Vagina (tissue), 2 donors: ENCODE results near the gene CCNT1. TPM values are rescaled to one million over a fixed set of nuclear protein-coding genes. Genes with fewer than 3 reads are reported as not detected.
"Not testable (repeated sequence)": the region's sequence is repeated elsewhere in the genome, so short reads cannot be mapped to it uniquely, and the experiment has no call there.

ENCODE experiments used
- DNase-seq, 2 donors: peaks; one replicate each; pipeline ENCODE4 v3.0.0-alpha.2; 2017; ENCODE audit errors: extremely low spot score in 2 of 2
- H3K27ac ChIP-seq: fragments of 200-600 bp; sonication (generic); one replicate; pipeline ENCODE4 v1.5.1; 2019
- H3K27me3 ChIP-seq: fragments of 200-600 bp; sonication (generic); one replicate; pipeline ENCODE4 v1.5.1; 2019
- H3K36me3 ChIP-seq, 2 donors: fragments of 200-600 bp; sonication (generic); one replicate each; pipeline ENCODE4 v1.5.1; 2017 to 2019
- H3K4me1 ChIP-seq: fragments of 200-600 bp; sonication (generic); one replicate; pipeline ENCODE4 v1.5.1; 2019
- H3K4me3 ChIP-seq, 2 donors: fragments of 200-600 bp; sonication (generic); 1 replicate in 1 of 2; 2 replicates in 1 of 2; pipeline ENCODE4 v1.5.1; 2016 to 2019
- H3K9me3 ChIP-seq: fragments of 200-600 bp; sonication (generic); one replicate; pipeline ENCODE4 v1.5.1; 2019
- POLR2A ChIP-seq, 2 donors: fragments of 450-650 bp; IDR thresholded peaks; one replicate each; pipeline ENCODE4 v1.6.1; 2017; ENCODE audit warnings: antibody characterized with exemption in 2 of 2, mild to moderate bottlenecking in 2 of 2, moderate library complexity in 2 of 2
- POLR2AphosphoS5 ChIP-seq, 2 donors: sonication (generic); formaldehyde crosslinking; IDR thresholded peaks; one replicate each; pipeline ENCODE4 v1.9.0; 2017; ENCODE audit warnings: antibody characterized with exemption in 2 of 2, mild to moderate bottlenecking in 2 of 2, low read depth in 1 of 2; ENCODE audit not compliant: insufficient read depth in 1 of 2
- intact Hi-C: fragments of 100-400 bp; cut with DNase I; formaldehyde crosslinking; loops from one replicate; pipeline ENCODE4 v1.15.1; 2023
- total RNA-seq: library from RNA; depleted of rRNA; stranded (reverse); fragments of >200 nt; gene quantifications from one replicate; pipeline ENCODE4 v1.2.3, GENCODE V29; 2016
- TF ChIP-seq, protein P1 (sequence below), 3 experiments: fragments of 450-650 bp in 2 of 3; fragments of 200-600 bp in 1 of 3; sonication (generic) in 1 of 3; IDR thresholded peaks; one replicate each; pipeline ENCODE4 v1.5.1; 2017 to 2019; ENCODE audit warnings: antibody characterized with exemption in 3 of 3, mild to moderate bottlenecking in 2 of 3, moderate library complexity in 2 of 3

The CCNT1 gene
- total RNA-seq, 1 donor from 2014 or later: 58.4 TPM

DNA sequence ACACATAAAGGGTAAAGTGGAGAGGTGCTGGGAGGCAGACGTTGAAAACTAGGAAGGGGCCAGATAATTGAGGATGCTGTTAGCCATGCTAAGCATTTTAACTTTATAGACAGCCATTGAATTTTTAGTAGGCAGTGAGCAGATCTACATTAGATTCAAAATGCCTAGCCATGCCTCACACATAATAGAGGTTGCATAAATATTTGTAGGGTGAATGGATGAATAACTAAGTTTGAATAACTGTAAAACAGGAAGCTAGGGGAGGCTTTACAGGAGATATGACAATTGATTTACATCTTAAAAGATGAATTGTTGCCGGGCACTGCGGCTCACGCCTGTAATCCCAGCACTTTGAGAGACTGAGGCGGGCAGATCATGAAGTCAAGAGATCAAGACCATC, 12.3 kb upstream of the CCNT1 start:
- no peak overlapping the region for H3K4me3 ChIP-seq
- intact Hi-C loops: no loop called here
- TF ChIP-seq POLR2AphosphoS5 (IDR thresholded peaks at IDR 0.05; ENCODE audit: insufficient read depth in 1 of 2, low read depth in 1 of 2): no peak
- TF ChIP-seq, protein P1, sequence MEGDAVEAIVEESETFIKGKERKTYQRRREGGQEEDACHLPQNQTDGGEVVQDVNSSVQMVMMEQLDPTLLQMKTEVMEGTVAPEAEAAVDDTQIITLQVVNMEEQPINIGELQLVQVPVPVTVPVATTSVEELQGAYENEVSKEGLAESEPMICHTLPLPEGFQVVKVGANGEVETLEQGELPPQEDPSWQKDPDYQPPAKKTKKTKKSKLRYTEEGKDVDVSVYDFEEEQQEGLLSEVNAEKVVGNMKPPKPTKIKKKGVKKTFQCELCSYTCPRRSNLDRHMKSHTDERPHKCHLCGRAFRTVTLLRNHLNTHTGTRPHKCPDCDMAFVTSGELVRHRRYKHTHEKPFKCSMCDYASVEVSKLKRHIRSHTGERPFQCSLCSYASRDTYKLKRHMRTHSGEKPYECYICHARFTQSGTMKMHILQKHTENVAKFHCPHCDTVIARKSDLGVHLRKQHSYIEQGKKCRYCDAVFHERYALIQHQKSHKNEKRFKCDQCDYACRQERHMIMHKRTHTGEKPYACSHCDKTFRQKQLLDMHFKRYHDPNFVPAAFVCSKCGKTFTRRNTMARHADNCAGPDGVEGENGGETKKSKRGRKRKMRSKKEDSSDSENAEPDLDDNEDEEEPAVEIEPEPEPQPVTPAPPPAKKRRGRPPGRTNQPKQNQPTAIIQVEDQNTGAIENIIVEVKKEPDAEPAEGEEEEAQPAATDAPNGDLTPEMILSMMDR (IDR thresholded peaks at IDR 0.05): no peak
- TF ChIP-seq POLR2A (IDR thresholded peaks at IDR 0.05): no peak
- no peak for DNase-seq
- H3K27me3 ChIP-seq: no peaks in the 10 kb centered on the region
- H3K9me3 ChIP-seq: no peaks in the 10 kb centered on the region
- H3K4me1 ChIP-seq: no peaks in the 10 kb centered on the region
- no peak overlapping the region for H3K27ac ChIP-seq
- no peaks in the 10 kb centered on the region for H3K36me3 ChIP-seq

DNA sequence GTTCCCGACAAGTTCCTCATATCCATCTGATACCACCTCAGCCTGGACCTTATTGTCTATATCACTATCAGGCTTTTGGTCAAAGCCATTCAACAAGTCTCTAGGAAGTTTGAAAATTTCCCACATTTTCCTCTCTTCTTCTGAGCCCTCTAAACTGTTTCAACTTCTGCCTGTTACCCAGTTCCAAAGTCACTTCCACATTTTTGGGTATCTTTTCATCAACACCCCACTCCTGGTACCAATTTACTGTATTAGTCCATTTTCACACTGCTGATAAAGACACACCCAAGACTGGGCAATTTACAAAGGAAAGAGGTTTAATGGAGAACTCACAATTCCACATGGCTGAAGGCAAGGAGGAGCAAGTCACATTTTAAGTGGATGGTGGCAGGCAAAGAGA, 4.2 kb upstream of the CCNT1 start:
- H3K4me1 ChIP-seq, H3K27ac ChIP-seq, intact Hi-C loops, H3K36me3 ChIP-seq, H3K27me3 ChIP-seq, H3K4me3 ChIP-seq, H3K9me3 ChIP-seq, DNase-seq: not testable (repeated sequence)

DNA sequence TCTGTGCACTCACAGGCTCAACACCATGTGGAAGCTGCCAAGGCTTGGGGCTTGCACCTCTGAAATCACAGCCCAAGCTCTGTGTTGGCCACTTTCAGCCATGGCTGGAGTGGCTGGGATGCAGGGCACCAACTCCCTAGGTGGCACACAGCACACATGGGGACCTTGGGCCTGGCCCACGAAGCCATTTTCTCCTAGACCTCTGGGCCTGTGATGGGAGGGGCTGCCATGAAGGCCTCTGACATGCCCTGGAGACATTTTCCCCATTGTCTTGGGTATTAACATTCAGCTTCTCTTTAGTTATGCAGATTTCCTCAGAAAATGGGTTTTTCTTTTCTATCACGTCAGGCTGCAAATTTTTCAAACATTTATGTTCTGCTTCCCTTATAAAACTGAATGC, 3.7 kb upstream of the CCNT1 start:
- DNase-seq, H3K27ac ChIP-seq, H3K9me3 ChIP-seq, H3K4me1 ChIP-seq, H3K27me3 ChIP-seq, H3K36me3 ChIP-seq, H3K4me3 ChIP-seq, intact Hi-C loops: not testable (repeated sequence)

DNA sequence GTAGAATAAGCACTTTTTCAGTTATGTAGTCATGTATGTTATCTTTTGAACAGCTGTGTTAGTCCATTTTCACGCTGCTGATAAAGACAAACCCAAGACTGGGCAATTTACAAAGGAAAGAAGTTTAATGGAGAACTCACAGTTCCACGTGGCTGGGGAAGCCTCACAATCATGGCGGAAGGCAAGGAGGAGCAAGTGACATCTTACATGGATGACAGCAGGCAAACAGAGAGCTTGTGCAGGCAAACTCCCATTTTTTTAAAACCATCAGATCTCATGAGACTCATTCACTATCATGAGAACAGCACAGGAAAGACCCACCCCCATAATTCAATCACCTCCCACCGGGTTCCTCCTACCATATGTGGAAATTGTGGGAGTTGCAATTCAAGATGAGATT, 2.5 kb upstream of the CCNT1 start:
- H3K9me3 ChIP-seq, H3K4me3 ChIP-seq, H3K27me3 ChIP-seq, intact Hi-C loops, H3K36me3 ChIP-seq, H3K27ac ChIP-seq, DNase-seq: not testable (repeated sequence)
- H3K4me1 ChIP-seq: peaks cover 21% of the 10 kb centered on the region

DNA sequence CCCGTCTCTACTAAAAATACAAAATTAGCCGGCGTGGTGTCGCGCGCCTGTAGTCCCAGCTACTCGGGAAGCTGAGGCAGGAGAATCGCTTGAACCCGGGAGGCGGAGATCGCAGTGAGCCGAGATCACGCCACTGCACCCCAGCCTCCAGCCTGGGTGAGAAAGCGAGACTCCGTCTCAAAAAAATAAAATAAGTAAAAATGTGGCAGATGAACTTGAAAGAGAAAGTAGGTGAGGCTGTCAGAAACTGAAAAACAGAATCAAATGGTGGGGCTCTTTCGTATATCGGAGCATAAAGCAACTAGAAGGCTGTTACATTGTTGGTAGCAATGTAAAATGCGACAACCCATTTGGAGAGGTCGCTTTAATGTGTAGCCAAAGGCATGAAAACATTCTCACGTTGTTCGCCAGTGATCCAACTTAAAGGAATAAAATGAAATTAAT, 767 bp upstream of the CCNT1 start:
- Histone ChIP-seq H3K36me3 (peaks cover 0 to 8% of the 10 kb centered on the region in 2 donors), H3K4me1 (peaks cover 29% of the 10 kb centered on the region), H3K9me3 (no peaks in the 10 kb centered on the region), H3K27ac (peak overlapping the region; percentile 91), H3K4me3 (peak overlapping the region; percentile 76 to 88), H3K27me3 (no peaks in the 10 kb centered on the region)
- TF ChIP-seq, protein P1 (IDR thresholded peaks at IDR 0.05): no peak
- TF ChIP-seq POLR2AphosphoS5 (IDR thresholded peaks at IDR 0.05; ENCODE audit: insufficient read depth in 1 of 2, low read depth in 1 of 2) (no peak), POLR2A (IDR thresholded peaks at IDR 0.05) (no peak)
- DNase-seq: no peak
- intact Hi-C loops: no loop called here

DNA sequence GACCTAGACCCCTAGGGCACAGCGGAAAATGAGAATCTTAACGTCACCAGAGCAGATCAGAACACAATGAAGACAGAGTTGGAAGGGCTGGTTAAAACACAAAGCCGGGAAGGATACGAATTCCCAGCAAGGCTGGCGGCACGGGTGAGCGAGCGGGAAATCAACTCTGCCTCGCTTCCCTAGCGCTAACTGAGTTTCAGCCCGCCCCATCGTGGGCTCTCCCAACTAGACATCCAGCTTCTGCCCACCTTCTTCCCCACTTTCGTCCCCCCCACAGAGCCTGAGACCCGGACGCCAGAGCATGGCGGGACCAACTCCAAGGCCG, 377 bp downstream of the CCNT1 start:
- TF ChIP-seq POLR2AphosphoS5 (IDR thresholded peaks at IDR 0.05; ENCODE audit: insufficient read depth in 1 of 2, low read depth in 1 of 2) (no peak), POLR2A (IDR thresholded peaks at IDR 0.05) (no peak)
- TF ChIP-seq, protein P1 (IDR thresholded peaks at IDR 0.05): no peak
- H3K27ac ChIP-seq: peak overlapping the region; percentile 91
- peaks cover 0 to 15% of the 10 kb centered on the region in 2 donors for H3K36me3 ChIP-seq
- intact Hi-C loops: no loop called here
- peaks cover 29% of the 10 kb centered on the region for H3K4me1 ChIP-seq
- no peaks in the 10 kb centered on the region for H3K9me3 ChIP-seq
- H3K4me3 ChIP-seq: peak overlapping the region; percentile 76 to 88
- no peak for DNase-seq
- no peaks in the 10 kb centered on the region for H3K27me3 ChIP-seq

DNA sequence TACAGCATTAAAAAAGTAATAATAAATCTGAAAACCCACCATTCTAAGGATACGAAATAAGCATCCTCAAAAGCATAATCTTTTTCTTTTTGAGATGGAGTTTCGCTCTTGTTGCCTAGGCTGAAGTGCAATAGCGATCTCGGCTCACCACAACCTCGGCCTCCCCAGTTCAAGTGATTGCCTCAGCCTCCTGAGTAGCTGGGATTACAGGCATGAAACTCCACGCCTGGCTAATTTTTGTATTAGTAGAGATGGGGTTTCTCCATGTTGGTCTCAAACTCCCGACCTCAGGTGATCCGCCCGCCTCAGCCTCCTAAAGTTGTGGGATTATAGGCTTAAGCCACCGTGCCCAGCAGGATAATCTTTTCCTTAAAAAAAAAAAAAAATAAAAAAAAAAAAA, 4.3 kb downstream of the CCNT1 start:
- intact Hi-C loops: no loop called here
- peaks cover 41% of the 10 kb centered on the region for H3K4me1 ChIP-seq
- peaks cover 0 to 23% of the 10 kb centered on the region in 2 donors for H3K36me3 ChIP-seq

DNA sequence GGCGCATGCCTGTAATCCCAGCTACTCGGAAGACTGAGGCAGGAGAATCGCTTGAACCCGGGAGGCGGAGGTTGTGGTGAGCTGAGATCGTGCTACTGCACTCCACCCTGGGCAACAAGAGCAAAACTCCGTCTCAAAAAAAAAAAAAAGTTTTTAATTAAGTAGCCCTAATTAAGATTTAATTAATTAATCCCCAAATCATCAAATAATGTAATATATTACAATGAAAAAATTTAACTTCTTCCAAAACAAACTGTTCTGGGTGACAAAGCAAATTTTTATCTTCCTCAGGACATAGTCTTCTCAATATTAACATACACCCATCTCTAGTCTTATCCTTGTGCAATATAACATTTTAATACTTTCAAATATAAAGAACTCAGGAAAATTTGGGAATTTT, 17.7 kb downstream of the CCNT1 start:
- H3K4me3 ChIP-seq, H3K27ac ChIP-seq, H3K4me1 ChIP-seq, intact Hi-C loops, H3K9me3 ChIP-seq, H3K27me3 ChIP-seq, DNase-seq: not testable (repeated sequence)
- H3K36me3 ChIP-seq: peaks cover 0 to 73% of the 10 kb centered on the region in 2 donors

More for the DNA sequence above, 4.3 kb downstream of the CCNT1 start:
- Histone ChIP-seq H3K27ac (no peak overlapping the region), H3K4me3 (no peak overlapping the region), H3K27me3 (no peaks in the 10 kb centered on the region), H3K9me3 (no peaks in the 10 kb centered on the region)
- no peak for DNase-seq
- TF ChIP-seq POLR2A (IDR thresholded peaks at IDR 0.05): no peak
- TF ChIP-seq POLR2AphosphoS5 (IDR thresholded peaks at IDR 0.05; ENCODE audit: insufficient read depth in 1 of 2, low read depth in 1 of 2): no peak
- TF ChIP-seq, protein P1 (IDR thresholded peaks at IDR 0.05): no peak
